T-helper 1 cell treated with Interleukin-12 subunit alpha and Interleukin-12 subunit beta and Interleukin-4 antibody, amounts not matched to agents 30 μg/mL and 1 μg/mL, for 36 hours (primary cell): ENCODE measurements around the gene TRIM59.

ENCODE experiments used
- H3K27ac Mint-ChIP-seq: one replicate; pipeline ENCODE4 v1.8.0; 2021; ENCODE audit warnings: mild to moderate bottlenecking, mixed read lengths
- H3K27me3 Mint-ChIP-seq: one replicate; pipeline ENCODE4 v1.8.0; 2021; ENCODE audit warnings: low read depth, mixed read lengths
- H3K36me3 Mint-ChIP-seq: one replicate; pipeline ENCODE4 v1.8.0; 2021; ENCODE audit warnings: low read depth, mixed read lengths
- H3K4me1 Mint-ChIP-seq: one replicate; pipeline ENCODE4 v1.8.0; 2021; ENCODE audit warnings: low read depth, mixed read lengths
- H3K4me3 Mint-ChIP-seq: one replicate; pipeline ENCODE4 v1.8.0; 2021; ENCODE audit warnings: mild to moderate bottlenecking, moderate library complexity, mixed read lengths
- H3K9me3 Mint-ChIP-seq: one replicate; pipeline ENCODE4 v1.8.0; 2021; ENCODE audit warnings: mixed read lengths

The TRIM59 gene

GRCh38 chr3:160403796-160404470 lies 45.7 kb downstream of the TRIM59 start:
- peak overlapping the region; percentile 83 for H3K27ac Mint-ChIP-seq
- H3K4me3 Mint-ChIP-seq = peak overlapping the region; percentile 96
- H3K4me1 Mint-ChIP-seq = peaks cover 44% of the 10 kb centered on the region
- peaks cover 55% of the 10 kb centered on the region for H3K36me3 Mint-ChIP-seq
- peaks cover 4% of the 10 kb centered on the region for H3K27me3 Mint-ChIP-seq
- H3K9me3 Mint-ChIP-seq = no peaks in the 10 kb centered on the region

DNA sequence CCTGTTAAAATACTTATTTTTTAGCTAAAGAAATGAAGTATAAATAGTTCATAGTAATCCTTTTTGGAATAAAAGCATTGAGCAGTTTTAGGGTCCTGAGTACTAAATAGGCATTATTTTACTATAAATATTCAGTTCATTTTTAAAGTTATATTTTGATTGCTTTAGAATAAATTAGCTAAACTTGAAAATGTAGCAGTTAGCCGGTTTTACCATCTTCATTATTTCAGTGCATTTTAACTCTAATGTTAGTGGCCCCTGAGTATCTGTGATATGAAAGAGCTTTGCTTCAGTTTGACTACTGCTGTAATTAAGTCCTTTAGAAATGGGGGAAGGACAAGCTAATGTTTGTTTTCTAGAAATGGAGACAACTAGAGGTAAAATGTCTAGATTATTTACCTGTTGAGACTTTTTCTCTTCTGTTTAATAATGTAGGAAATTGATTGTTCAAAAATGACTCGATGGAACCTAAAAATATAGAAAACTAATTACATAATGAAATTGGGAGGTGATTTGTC lies 46.5 kb downstream of the TRIM59 start:
- no peaks in the 10 kb centered on the region for H3K9me3 Mint-ChIP-seq
- peak overlapping the region; percentile 96 for H3K4me3 Mint-ChIP-seq
- peak overlapping the region; percentile 86 for H3K27ac Mint-ChIP-seq
- peaks cover 4% of the 10 kb centered on the region for H3K27me3 Mint-ChIP-seq
- H3K4me1 Mint-ChIP-seq = peaks cover 45% of the 10 kb centered on the region
- H3K36me3 Mint-ChIP-seq = peaks cover 51% of the 10 kb centered on the region

GRCh38 chr3:160402221-160403027 lies 47.2 kb downstream of the TRIM59 start:
- no peaks in the 10 kb centered on the region for H3K9me3 Mint-ChIP-seq

GRCh38 chr3:160401291-160402095 lies 48.1 kb downstream of the TRIM59 start:
- H3K4me1 Mint-ChIP-seq = peaks cover 45% of the 10 kb centered on the region
- peaks cover 45% of the 10 kb centered on the region for H3K36me3 Mint-ChIP-seq
- H3K27ac Mint-ChIP-seq = peak overlapping the region; percentile 91
- no peaks in the 10 kb centered on the region for H3K9me3 Mint-ChIP-seq
- H3K27me3 Mint-ChIP-seq = peaks cover 4% of the 10 kb centered on the region
- peak overlapping the region; percentile 96 for H3K4me3 Mint-ChIP-seq

More at GRCh38 chr3:160402221-160403027, 47.2 kb downstream of the TRIM59 start:
- Mint-ChIP-seq H3K27me3 (peaks cover 4% of the 10 kb centered on the region), H3K4me1 (peaks cover 42% of the 10 kb centered on the region), H3K27ac (peak overlapping the region; percentile 86), H3K4me3 (peak overlapping the region; percentile 96), H3K36me3 (peaks cover 48% of the 10 kb centered on the region)

- Mint-ChIP-seq H3K9me3 (no peaks in the 10 kb centered on the region), H3K4me3 (peak overlapping the region; percentile 96), H3K36me3 (peaks cover 42% of the 10 kb centered on the region), H3K27ac (peak overlapping the region; percentile 100), H3K27me3 (peaks cover 4% of the 10 kb centered on the region), H3K4me1 (peaks cover 45% of the 10 kb centered on the region)
Observed at GRCh38 chr3:160400702-160401150, 48.9 kb downstream of the TRIM59 start.

DNA sequence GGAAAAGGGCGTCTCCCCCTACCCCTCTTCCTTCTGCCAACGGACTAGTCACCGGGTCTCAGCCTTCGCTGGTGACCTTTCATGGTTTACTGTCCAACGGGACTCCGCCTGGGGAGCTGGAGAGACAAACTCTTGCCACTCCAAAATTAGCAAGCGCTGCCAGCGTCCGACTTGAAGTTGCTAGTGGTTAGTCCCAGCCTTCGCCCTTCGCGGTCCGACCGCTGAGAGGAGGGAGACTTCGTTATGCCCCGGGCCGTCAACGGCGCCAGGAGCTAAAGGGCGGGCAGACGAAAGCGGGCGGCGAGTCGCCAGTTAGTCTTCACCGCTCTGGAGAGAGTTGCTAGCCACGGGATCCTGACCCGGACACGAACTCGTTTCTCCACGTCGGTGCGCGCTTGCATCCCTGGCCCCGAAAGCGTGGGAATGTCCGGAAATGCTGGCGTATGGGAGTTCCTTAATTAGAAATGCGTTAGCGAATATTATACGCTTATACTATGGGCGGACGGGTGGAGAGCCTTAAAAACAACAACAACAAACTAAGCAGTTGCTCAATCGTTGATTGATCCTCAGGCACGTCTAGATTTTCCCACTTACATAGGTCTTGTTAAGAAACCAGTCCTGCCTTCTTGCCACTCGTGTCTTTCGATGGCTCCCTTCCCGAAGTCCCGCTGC lies 49.4 kb downstream of the TRIM59 start:
- peak overlapping the region; percentile 96 for H3K4me3 Mint-ChIP-seq
- peaks cover 41% of the 10 kb centered on the region for H3K36me3 Mint-ChIP-seq
- no peaks in the 10 kb centered on the region for H3K9me3 Mint-ChIP-seq
- peaks cover 4% of the 10 kb centered on the region for H3K27me3 Mint-ChIP-seq
- peaks cover 48% of the 10 kb centered on the region for H3K4me1 Mint-ChIP-seq
- peak overlapping the region; percentile 100 for H3K27ac Mint-ChIP-seq

- Mint-ChIP-seq H3K27ac (peak within 1 kb of the TSS; percentile 100), H3K4me1 (peaks cover 46% of the 10 kb centered on the region), H3K27me3 (peaks cover 4% of the 10 kb centered on the region), H3K36me3 (peaks cover 38% of the 10 kb centered on the region), H3K4me3 (peak within 1 kb of the TSS; percentile 96), H3K9me3 (no peaks in the 10 kb centered on the region)
Observed at GRCh38 chr3:160399125-160400029, 50.2 kb downstream of the TRIM59 start, which contains the start of the genes IFT80 and SMC4. TSS of gene IFT80 (minus strand) at chr3:160399225. CDS start at chr3:160384600, 14,625 bp downstream. TSS of gene SMC4 (plus strand) at chr3:160399650. CDS start at chr3:160400827, 1,177 bp downstream.

DNA sequence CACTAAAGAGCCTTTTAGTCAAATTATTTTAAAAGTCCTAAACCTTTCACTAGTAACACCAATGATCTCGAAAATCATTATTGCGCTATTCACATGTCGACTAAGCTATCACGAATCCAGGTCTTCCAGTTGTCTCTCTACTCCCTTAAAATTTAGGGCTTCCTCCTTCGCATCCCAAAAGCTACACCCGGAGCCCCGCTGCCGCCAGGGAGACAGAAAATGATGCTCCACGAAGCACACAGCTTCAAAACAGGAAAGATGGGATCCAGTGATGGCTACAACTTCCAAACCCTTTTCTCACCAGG lies 50.8 kb downstream of the TRIM59 start:
- peak overlapping the region; percentile 100 for H3K27ac Mint-ChIP-seq

GRCh38 chr3:160395297-160395696 lies 54.3 kb downstream of the TRIM59 start:
- Mint-ChIP-seq H3K4me3 (no peak overlapping the region), H3K27ac (no peak overlapping the region), H3K4me1 (peaks cover 31% of the 10 kb centered on the region), H3K36me3 (peaks cover 14% of the 10 kb centered on the region), H3K9me3 (no peaks in the 10 kb centered on the region), H3K27me3 (peaks cover 4% of the 10 kb centered on the region)

More for the DNA sequence above, 50.8 kb downstream of the TRIM59 start:
- H3K27me3 Mint-ChIP-seq = peaks cover 4% of the 10 kb centered on the region
- no peaks in the 10 kb centered on the region for H3K9me3 Mint-ChIP-seq
- peak overlapping the region; percentile 96 for H3K4me3 Mint-ChIP-seq
- H3K4me1 Mint-ChIP-seq = peaks cover 40% of the 10 kb centered on the region
- peaks cover 34% of the 10 kb centered on the region for H3K36me3 Mint-ChIP-seq

- no peaks in the 10 kb centered on the region for H3K9me3 Mint-ChIP-seq
- H3K27ac Mint-ChIP-seq = no peak overlapping the region
- no peaks in the 10 kb centered on the region for H3K27me3 Mint-ChIP-seq
- no peak overlapping the region for H3K4me3 Mint-ChIP-seq
- H3K36me3 Mint-ChIP-seq = peaks cover 9% of the 10 kb centered on the region
- peaks cover 26% of the 10 kb centered on the region for H3K4me1 Mint-ChIP-seq
Observed at GRCh38 chr3:160394009-160394392, 55.6 kb downstream of the TRIM59 start.

DNA sequence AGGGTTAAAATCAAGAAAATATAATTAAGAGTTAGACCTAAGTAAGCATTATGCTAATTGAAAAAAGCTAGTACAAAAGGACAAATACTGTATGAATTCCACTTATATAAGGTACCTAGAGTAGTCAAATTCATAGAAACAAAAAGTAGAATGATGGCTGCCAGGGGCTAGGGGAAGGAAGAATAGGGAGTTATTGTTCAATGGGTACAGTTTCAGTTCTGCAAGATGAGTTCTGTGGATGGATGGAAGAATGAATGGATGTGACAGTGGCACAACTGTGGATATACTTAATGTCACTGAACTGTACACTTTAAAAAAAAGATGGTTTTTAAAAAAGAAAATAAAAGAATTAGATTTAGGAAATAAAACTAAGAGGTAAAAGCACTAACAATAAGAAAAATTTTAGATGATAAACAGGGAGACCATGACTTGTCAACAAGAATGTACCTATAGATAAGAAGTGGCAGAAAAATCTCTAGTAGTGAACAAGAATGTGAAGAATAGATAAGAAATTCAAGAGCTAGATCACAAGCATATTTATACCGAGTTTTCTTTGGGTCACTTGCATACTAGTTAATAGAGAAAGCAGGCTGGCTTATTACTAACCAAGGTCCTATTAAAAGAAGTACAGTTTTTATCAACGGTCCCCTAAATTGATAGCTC lies 56.1 kb downstream of the TRIM59 start:
- H3K4me3 Mint-ChIP-seq = no peak overlapping the region
- H3K9me3 Mint-ChIP-seq = no peaks in the 10 kb centered on the region
- H3K4me1 Mint-ChIP-seq = peaks cover 22% of the 10 kb centered on the region
- H3K27ac Mint-ChIP-seq = no peak overlapping the region
- H3K27me3 Mint-ChIP-seq = no peaks in the 10 kb centered on the region
- H3K36me3 Mint-ChIP-seq = peaks cover 8% of the 10 kb centered on the region

GRCh38 chr3:160392798-160393197 lies 56.8 kb downstream of the TRIM59 start:
- Mint-ChIP-seq H3K4me1 (peaks cover 17% of the 10 kb centered on the region), H3K36me3 (peaks cover 8% of the 10 kb centered on the region), H3K27me3 (no peaks in the 10 kb centered on the region), H3K4me3 (no peak overlapping the region), H3K27ac (no peak overlapping the region), H3K9me3 (no peaks in the 10 kb centered on the region)
